Measurements from ENCODE around the gene CDCA8. TPM values are rescaled to one million over a fixed set of nuclear protein-coding genes. Genes with fewer than 3 reads are reported as not detected.

Gene CDCA8
- total RNA-seq, 4 donors from 2014 or later = 2.7 to 6.2 (median 4.4) TPM

DNA sequence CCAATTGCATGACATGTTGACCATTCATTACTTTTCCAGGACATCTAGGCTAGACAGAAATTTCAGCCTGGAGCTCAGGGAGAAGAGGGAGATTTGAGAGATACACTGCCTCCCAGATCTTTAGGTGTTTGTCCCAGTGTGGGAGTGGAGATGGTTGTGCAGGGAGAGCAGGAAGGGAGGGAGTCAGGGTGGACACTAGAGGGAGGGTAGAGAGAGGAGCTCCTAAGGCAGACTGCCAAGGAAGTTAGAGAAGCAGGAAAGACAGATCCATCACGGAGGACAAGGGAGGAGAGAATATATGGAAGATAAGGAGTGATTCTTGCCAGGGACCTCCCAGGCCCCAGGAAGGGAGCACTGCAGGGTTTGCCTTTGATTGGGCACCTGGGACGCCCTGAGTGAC, 8.7 kb downstream of the CDCA8 start:
- Histone ChIP-seq H3K27ac (no peak overlapping the region), H3K9me3 (no peaks in the 10 kb centered on the region), H3K27me3 (no peaks in the 10 kb centered on the region), H3K36me3 (peaks cover 6% of the 10 kb centered on the region), H3K4me3 (no peak overlapping the region), H3K4me1 (no peaks in the 10 kb centered on the region)
- WGBS = 85% methylated on average over 2 of the region's 2 CpGs
- DNase-seq (ENCODE audit: low spot score in 2 of 2) = no peak
- TF ChIP-seq POLR2AphosphoS5 (IDR thresholded peaks at IDR 0.05) (no peak), EP300 (IDR thresholded peaks at IDR 0.05) (no peak), POLR2A (IDR thresholded peaks at IDR 0.05) (no peak)
- TF ChIP-seq, protein P1, sequence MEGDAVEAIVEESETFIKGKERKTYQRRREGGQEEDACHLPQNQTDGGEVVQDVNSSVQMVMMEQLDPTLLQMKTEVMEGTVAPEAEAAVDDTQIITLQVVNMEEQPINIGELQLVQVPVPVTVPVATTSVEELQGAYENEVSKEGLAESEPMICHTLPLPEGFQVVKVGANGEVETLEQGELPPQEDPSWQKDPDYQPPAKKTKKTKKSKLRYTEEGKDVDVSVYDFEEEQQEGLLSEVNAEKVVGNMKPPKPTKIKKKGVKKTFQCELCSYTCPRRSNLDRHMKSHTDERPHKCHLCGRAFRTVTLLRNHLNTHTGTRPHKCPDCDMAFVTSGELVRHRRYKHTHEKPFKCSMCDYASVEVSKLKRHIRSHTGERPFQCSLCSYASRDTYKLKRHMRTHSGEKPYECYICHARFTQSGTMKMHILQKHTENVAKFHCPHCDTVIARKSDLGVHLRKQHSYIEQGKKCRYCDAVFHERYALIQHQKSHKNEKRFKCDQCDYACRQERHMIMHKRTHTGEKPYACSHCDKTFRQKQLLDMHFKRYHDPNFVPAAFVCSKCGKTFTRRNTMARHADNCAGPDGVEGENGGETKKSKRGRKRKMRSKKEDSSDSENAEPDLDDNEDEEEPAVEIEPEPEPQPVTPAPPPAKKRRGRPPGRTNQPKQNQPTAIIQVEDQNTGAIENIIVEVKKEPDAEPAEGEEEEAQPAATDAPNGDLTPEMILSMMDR (IDR thresholded peaks at IDR 0.05) = no peak

DNA sequence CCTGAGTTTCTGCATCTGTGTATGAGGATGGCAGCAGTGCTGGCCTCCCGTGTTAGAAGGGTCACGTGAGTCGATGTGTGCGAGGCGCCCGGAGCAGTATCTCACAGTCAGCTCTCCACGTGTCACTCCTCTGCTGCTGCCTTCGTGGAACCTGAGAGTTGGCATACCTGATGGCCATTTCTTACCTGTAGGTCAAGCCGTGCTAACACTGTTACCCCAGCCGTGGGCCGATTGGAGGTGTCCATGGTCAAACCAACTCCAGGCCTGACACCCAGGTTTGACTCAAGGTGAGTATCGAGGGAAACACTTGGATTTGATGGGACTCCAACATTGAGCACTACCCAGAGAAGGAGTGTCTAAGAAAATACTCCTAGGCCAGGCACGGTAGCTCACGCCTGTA, 10.7 kb downstream of the CDCA8 start:
- TF ChIP-seq POLR2A (IDR thresholded peaks at IDR 0.05) (no peak), EP300 (IDR thresholded peaks at IDR 0.05) (no peak), POLR2AphosphoS5 (IDR thresholded peaks at IDR 0.05) (no peak)
- TF ChIP-seq, protein P1 (IDR thresholded peaks at IDR 0.05) = no peak
- no peak overlapping the region for H3K27ac ChIP-seq
- DNase-seq (ENCODE audit: low spot score in 2 of 2) = no peak
- H3K4me1 ChIP-seq = no peaks in the 10 kb centered on the region
- no peaks in the 10 kb centered on the region for H3K9me3 ChIP-seq
- no peak overlapping the region for H3K4me3 ChIP-seq
- H3K36me3 ChIP-seq = peaks cover 14% of the 10 kb centered on the region
- no peaks in the 10 kb centered on the region for H3K27me3 ChIP-seq
- WGBS = 96% methylated on average over 14 of the region's 14 CpGs

DNA sequence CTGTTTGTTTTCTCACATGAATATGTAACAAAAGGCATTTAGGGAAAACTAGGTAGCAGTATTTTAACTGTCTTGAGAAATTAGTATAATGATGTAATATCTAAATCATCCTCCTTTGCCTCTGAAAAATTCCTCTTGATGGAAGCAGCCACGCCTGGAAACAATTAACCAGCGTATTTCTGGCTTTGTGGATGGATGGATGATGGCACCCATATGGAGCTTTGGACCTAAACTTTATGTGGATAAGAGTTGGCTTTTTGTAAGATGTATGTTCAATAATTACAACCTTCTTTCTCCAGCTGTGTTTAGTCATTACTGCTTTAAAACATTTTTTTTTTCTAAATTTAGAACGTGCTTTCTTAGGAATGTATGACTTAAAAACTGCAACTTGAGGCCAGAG, 12.7 kb downstream of the CDCA8 start:
- peaks cover 26% of the 10 kb centered on the region for H3K36me3 ChIP-seq

DNA sequence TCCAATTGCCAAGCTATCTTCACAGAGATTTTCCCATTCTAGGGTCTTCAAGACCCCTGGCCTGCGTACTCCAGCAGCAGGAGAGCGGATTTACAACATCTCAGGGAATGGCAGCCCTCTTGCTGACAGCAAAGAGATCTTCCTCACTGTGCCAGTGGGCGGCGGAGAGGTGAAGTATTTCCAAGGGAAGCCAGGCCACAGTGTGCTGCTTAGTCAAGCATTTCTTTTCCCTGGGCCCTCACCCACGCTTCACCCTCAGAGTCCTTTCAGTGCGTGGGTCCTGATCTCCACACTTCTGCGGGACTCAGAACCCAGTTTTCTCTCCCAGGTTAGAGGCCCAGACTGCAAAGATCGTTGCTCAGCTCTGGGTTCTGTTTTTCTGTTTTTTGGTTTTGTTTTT, 13.1 kb downstream of the CDCA8 start:
- no peaks in the 10 kb centered on the region for H3K4me1 ChIP-seq
- no peak overlapping the region for H3K27ac ChIP-seq
- H3K36me3 ChIP-seq = peaks cover 26% of the 10 kb centered on the region
- no peak for DNase-seq (ENCODE audit: low spot score in 2 of 2)
- WGBS = 71% methylated on average over 8 of the region's 8 CpGs
- H3K9me3 ChIP-seq = no peaks in the 10 kb centered on the region
- no peak overlapping the region for H3K4me3 ChIP-seq
- no peaks in the 10 kb centered on the region for H3K27me3 ChIP-seq
- no peak for TF ChIP-seq POLR2A (IDR thresholded peaks at IDR 0.05)
- TF ChIP-seq EP300 (IDR thresholded peaks at IDR 0.05) = no peak
- TF ChIP-seq, protein P1 (IDR thresholded peaks at IDR 0.05) = no peak
- no peak for TF ChIP-seq POLR2AphosphoS5 (IDR thresholded peaks at IDR 0.05)

More for the DNA sequence above, 12.7 kb downstream of the CDCA8 start:
- H3K9me3 ChIP-seq = no peaks in the 10 kb centered on the region
- H3K27me3 ChIP-seq = no peaks in the 10 kb centered on the region
- no peak overlapping the region for H3K4me3 ChIP-seq
- no peak for DNase-seq (ENCODE audit: low spot score in 2 of 2)
- no peak overlapping the region for H3K27ac ChIP-seq
- TF ChIP-seq, protein P1 (IDR thresholded peaks at IDR 0.05) = no peak
- TF ChIP-seq EP300 (IDR thresholded peaks at IDR 0.05) = no peak
- TF ChIP-seq POLR2AphosphoS5 (IDR thresholded peaks at IDR 0.05) = no peak
- no peak for TF ChIP-seq POLR2A (IDR thresholded peaks at IDR 0.05)
- no peaks in the 10 kb centered on the region for H3K4me1 ChIP-seq
- 76% methylated on average over 3 of the region's 3 CpGs for WGBS

DNA sequence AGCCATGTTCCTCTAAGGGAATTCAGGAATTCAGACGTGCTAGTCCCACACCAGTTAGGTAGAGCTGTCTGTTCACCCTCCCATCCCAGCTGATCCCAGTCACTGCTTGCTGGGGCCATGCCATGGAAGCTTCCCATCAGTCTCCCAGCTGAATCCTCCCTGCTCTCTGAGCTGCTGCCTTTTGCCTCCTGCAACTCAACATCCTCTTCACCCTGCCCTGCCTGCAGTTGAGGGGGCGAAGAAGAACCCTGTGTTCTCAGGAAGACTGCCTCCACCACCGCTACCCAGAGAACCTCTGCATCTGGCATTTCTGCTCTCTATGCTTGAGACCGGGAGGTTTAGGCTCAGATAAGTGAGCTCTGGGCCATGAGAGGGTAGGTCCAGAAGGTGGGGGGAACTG, 16.2 kb downstream of the CDCA8 start:
- TF ChIP-seq, protein P1 (IDR thresholded peaks at IDR 0.05) = no peak
- TF ChIP-seq POLR2AphosphoS5 (IDR thresholded peaks at IDR 0.05) (no peak), POLR2A (IDR thresholded peaks at IDR 0.05) (no peak), EP300 (IDR thresholded peaks at IDR 0.05) (no peak)
- WGBS = 92% methylated on average over 4 of the region's 4 CpGs

More for the DNA sequence above, 16.2 kb downstream of the CDCA8 start:
- H3K4me3 ChIP-seq = no peak overlapping the region
- no peak overlapping the region for H3K27ac ChIP-seq
- peaks cover 23% of the 10 kb centered on the region for H3K36me3 ChIP-seq
- DNase-seq (ENCODE audit: low spot score in 2 of 2) = no peak
- H3K9me3 ChIP-seq = no peaks in the 10 kb centered on the region
- no peaks in the 10 kb centered on the region for H3K27me3 ChIP-seq
- H3K4me1 ChIP-seq = no peaks in the 10 kb centered on the region

Measured in suprapubic skin (tissue), 4 donors.